Measurements from ENCODE around the gene BACE2. TPM values are rescaled to one million over a fixed set of nuclear protein-coding genes. Genes with fewer than 3 reads are reported as not detected.
"Not testable (repeated sequence)": the region's sequence is repeated elsewhere in the genome, so short reads cannot be mapped to it uniquely, and the experiment has no call there.

The BACE2 gene
- total RNA-seq, 1 experiment from 2014 or later = 33.8 TPM

GRCh38 chr21:41169701-41170100 lies 1.7 kb downstream of the BACE2 start:
- in situ Hi-C loops (cut with HindIII; ENCODE audit: low pct_unique_long_range_greater_than_20kb, low sequenced_read_pairs) = no loop called here

DNA sequence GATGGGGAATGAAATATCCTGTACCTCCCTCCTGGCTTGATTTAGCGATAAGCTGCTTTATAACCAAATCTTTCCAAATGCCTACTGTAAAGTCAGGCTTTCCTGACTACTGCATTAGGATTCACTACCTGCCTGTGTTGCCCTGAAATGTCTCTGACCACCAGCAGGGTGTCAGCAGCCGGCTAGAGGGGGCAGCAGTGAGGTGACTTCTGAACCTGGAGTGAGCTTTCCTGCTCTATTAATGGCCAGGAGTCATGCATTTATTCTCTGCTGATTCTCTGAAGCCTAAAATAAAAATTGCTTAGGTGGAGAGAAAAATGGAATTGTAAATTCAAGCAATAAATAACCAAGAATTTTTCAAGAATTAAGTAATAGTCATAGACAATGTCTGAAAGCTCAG lies 2.5 kb downstream of the BACE2 start:
- in situ Hi-C loops (cut with HindIII; ENCODE audit: low pct_unique_long_range_greater_than_20kb, low sequenced_read_pairs) = no loop called here
- peak; percentile 48 for DNase-seq (ENCODE audit: low read depth)

More at GRCh38 chr21:41169701-41170100, 1.7 kb downstream of the BACE2 start:
- no peak for DNase-seq (ENCODE audit: low read depth)

DNA sequence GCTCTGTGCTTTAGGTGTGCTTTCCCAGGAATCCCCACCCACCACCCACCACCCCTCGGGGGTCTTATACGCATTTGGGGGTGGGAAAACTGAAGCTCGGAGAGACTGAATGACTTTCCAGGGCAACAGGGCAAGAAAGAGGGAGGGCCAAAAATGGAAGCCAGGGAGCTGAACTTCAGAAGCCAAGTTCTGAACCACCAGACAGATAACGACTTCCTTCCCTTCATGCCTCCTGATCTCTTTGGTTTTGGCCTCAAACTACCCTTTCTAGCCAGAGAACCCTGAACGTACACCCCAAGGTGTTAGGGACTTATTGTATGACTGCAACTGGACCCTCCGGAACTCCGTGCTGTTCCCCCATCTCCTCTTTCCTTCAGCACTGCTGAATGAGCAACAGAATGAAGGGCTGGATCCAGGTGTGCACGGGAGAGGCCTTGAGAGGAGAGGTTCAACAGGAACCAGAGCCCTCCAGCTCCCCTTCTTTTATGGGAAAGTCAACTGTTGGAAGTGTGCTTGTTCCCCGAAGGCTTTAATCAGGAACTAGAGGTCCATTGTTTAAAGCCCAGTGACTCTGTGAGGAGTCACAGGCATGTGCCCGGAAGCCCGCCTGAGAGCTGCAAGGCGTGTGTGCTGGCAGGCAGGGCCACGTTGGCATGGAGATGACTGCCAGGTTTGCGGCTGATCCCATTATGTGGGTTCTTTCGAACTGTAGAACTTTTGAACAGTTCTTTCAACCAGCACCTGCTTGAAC lies 3.1 kb downstream of the BACE2 start:
- no peak for DNase-seq (ENCODE audit: low read depth)
- in situ Hi-C loops (cut with HindIII; ENCODE audit: low pct_unique_long_range_greater_than_20kb, low sequenced_read_pairs) = no loop called here

DNA sequence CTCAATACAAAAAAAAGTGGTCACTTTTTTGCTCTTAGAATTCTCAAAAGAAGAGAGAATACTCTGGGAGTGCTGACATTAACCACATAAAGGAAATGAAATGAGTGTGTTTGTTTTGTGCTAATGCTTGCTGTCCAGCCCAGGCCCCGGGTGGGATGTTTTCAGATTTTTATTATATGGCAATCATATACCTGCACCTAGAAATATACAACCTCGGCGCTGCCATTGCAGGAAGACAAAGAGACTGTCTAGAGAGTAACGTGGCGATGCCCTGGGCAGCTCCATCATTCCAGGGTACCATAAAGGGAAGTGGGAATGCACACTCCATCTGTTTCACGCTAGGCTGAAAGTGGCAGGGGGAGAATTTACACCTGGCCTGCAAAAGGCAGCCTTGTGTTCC lies 7.1 kb downstream of the BACE2 start:
- no peak for DNase-seq (ENCODE audit: low read depth)
- in situ Hi-C loops (cut with HindIII; ENCODE audit: low pct_unique_long_range_greater_than_20kb, low sequenced_read_pairs) = no loop called here

DNA sequence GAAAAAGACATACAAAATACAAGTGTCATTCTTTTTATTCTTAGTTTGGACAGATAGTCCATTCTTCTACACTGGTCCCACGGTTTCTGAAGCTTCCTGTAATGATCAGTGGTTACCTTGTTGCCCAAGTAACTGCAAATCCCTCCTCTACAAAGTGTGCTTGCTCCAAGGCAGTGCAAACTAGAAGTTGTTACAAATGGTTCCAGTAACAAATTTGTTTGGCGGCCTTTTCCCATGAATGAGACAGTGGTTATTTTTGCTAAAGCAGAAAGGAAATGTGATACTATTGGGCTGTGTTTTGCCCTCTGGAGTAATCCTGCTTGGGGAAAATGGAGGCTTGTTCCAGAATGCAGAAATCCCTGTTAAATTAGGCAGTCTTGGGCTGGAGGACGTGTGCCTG lies 8.9 kb downstream of the BACE2 start:
- no peak for DNase-seq (ENCODE audit: low read depth)
- in situ Hi-C loops (cut with HindIII; ENCODE audit: low pct_unique_long_range_greater_than_20kb, low sequenced_read_pairs) = no loop called here

DNA sequence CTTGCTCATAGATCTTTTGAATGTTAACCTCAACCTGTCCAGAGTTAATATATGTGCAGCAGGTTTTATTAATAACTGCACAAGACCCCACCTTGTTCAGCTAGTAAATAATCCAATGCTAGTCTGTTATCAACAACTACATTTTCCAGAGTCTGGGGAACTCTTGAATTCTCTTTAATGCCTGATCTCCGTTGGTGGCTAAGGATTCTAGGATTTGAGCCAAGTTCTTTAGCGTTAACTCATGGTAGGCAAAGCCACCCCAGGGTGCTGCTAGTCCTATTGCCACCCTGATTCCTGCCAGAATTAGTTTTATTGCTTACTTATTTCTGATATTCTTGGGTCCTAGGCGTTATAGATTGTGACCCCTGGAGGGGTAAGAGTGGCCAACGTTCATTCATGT lies 12.8 kb downstream of the BACE2 start:
- DNase-seq (ENCODE audit: low read depth) = no peak
- in situ Hi-C loops (cut with HindIII; ENCODE audit: low pct_unique_long_range_greater_than_20kb, low sequenced_read_pairs) = no loop called here

DNA sequence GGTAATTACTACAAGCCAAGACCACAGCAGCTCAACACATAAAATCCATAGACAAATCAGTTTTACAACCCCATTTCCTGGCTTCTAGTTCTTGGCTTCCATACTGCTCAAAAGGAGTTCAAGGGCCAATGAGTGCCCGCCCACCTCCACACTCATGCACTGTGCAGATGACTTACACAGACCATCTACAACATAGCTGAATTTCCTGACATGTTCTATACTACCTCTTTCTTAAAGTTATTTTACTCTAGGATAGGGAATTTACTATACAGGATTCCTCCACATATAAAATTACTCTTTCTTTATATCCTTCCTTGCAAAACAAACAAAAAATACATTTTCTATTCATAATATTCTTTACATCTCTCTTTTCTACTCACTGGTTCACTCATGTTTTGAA lies 14.6 kb downstream of the BACE2 start:
- in situ Hi-C loops (cut with HindIII; ENCODE audit: low pct_unique_long_range_greater_than_20kb, low sequenced_read_pairs) = no loop called here
- DNase-seq (ENCODE audit: low read depth) = no peak

- in situ Hi-C loops (cut with HindIII; ENCODE audit: low pct_unique_long_range_greater_than_20kb, low sequenced_read_pairs) = no loop called here
- DNase-seq (ENCODE audit: low read depth) = no peak
Observed at GRCh38 chr21:41183575-41183974, 15.6 kb downstream of the BACE2 start.

DNA sequence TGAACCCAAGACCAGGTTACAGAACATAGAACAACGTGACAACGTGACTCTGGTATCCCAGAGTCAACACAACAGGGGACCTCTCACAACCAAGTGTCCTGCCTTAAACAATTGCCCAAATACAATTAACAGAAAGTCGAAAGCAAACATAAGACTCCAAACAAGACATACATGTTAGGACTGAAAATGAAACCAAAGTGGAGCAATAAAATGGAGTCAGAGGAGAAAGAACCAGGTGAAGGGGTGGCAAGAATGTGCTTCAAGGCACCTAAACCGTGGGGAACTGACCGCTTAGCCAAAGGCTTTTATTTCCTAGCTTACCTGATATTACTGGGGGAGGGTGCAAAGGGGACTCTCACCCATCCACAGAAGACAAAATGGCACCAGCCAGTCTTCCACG lies 17.8 kb downstream of the BACE2 start:
- DNase-seq (ENCODE audit: low read depth) = no peak
- in situ Hi-C loops (cut with HindIII; ENCODE audit: low pct_unique_long_range_greater_than_20kb, low sequenced_read_pairs) = no loop called here

DNA sequence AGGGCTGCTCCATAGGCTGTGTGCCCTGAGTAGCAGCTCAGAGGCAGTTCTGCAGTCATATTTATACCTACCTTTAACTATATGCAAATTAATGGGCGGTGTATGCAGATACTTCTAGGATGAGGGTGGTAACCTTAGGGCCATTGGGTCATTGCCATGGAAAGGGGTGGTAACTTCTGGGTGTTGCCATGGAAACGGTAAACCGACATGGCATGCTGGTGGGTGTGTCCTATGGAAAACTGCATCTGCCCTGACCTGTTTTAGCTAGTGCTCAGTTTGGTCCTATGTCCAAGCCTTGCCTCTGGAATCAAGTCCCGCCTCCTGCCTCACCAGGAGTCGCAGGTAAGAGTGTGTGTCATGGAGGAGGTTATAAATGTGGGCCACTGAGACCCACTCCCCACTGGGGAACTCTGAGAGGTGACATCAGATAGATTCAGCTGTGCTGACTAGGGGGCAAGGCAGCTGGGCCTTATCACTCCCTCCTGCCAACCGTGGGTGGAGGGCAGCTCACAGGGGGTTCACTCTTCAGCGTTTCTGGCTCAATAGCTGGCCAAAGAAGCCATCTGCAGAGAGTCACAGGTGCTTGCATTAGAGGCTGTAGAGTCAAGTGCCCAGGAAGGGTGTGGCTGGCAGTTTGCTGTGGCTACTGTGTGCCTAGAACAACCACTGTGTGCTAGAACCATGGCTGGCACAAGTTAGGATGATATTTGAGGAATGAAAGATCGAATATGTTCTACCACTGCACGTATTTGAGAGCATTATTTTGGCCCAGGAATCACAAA lies 19.0 kb downstream of the BACE2 start:
- in situ Hi-C loops (cut with HindIII; ENCODE audit: low pct_unique_long_range_greater_than_20kb, low sequenced_read_pairs) = no loop called here
- no peak for DNase-seq (ENCODE audit: low read depth)

- in situ Hi-C loops (cut with HindIII; ENCODE audit: low pct_unique_long_range_greater_than_20kb, low sequenced_read_pairs) = no loop called here
Observed at GRCh38 chr21:41187537-41188025, 19.6 kb downstream of the BACE2 start.

DNA sequence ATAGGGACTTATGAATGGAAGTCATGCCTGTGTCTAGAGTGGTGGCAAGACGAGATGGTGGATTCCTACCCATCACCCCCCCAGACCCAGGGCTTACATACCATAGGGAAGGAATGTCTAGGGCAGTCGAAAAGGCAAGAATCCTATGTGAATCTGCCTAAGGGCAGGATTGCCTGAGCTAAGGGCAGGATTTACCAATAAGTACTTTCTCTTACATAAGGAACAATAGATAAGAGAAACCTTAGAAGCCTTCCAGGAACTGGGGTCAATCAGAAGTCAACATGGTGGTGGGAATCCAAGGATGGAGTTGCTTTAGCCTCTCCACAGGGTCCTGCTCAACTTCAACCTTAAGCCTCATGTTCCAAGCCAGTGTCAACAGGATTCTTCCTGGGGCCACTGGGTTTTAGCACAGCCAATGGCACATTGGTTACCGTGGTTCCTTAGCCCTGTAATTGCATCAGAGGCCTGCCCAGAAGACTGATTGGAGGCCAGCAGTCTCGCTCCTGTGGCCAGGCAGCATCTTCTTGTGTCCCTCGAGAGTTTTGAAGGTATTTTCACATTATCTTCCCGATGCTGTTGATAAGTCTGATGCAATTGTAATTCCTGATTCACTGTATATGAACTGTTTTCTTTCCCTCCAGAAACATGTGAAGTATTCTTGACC lies 20.7 kb downstream of the BACE2 start:
- no peak for DNase-seq (ENCODE audit: low read depth)
- in situ Hi-C loops (cut with HindIII; ENCODE audit: low pct_unique_long_range_greater_than_20kb, low sequenced_read_pairs) = no loop called here

More at GRCh38 chr21:41187537-41188025, 19.6 kb downstream of the BACE2 start:
- no peak for DNase-seq (ENCODE audit: low read depth)

DNA sequence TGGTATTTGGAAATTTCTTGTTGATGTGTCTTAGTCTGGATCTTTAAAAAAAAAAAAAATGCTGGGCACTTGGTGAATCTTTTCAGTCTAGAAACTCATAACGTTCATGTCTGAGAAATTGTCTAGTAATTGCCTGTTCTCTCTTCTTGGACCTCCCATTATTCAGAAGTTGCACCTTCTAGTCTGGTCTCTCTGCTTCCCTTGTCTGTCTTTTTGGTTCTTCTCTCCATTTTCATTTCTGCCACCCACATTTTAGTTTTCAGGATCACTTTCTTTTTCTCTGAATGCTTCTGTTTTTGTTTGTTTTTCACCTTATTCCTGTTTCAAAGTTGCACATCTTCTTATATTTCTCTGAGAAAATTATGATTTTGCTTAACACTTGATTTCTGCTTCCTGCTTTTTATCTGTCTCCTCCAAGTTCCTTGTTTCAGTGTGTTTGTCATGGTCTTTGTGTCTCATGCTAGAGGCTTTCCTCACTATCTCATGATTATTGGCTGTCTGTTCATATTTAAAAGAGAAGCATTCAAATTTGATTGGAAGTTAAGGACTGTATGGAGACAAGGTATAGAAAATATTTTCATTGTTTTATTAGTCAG lies 21.3 kb downstream of the BACE2 start:
- no peak for DNase-seq (ENCODE audit: low read depth)
- in situ Hi-C loops (cut with HindIII; ENCODE audit: low pct_unique_long_range_greater_than_20kb, low sequenced_read_pairs) = no loop called here

DNA sequence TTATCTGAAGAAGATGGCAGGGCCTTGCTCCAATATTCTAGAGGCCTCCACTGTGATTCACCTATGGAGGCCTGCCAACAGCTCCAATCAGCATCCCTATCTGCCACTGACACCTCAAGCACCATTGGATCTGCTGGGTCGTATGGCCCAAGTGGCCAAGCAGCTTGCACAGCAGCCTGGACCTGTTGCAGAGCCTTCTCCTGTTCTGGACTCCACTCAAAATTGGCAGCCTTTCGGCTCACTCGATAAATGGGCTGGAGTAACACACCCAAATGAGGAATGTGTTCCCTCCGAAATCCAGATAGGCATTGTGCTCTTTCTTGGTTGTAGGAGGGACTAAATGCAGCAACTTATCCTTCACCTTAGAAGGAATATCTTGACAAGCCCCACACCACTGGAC lies 24.6 kb downstream of the BACE2 start:
- in situ Hi-C loops (cut with HindIII; ENCODE audit: low pct_unique_long_range_greater_than_20kb, low sequenced_read_pairs); DNase-seq (ENCODE audit: low read depth): not testable (repeated sequence)

DNA sequence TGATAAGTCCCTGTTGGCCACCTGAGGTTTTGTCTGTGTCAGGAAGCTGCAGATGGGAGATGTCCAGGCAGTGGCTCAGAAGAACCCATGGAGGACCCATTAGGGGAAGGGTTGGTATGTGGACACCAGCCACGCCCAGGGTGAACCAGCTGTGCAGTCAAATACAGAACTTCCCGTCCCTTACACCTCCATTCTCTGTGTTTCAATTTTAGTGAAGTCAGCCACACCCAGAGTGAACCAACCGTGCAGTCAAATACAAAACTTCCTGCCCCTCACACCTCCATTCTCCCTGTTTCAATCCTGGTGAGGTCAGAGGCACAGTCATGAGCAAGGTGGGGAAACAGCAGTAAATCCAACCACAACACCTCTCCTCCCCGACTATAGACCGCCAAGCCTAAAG lies 27.4 kb downstream of the BACE2 start:
- DNase-seq (ENCODE audit: low read depth) = no peak
- in situ Hi-C loops (cut with HindIII; ENCODE audit: low pct_unique_long_range_greater_than_20kb, low sequenced_read_pairs) = no loop called here

- in situ Hi-C loops (cut with HindIII; ENCODE audit: low pct_unique_long_range_greater_than_20kb, low sequenced_read_pairs) = no loop called here
- peak; percentile 40 for DNase-seq (ENCODE audit: low read depth)
Observed at GRCh38 chr21:41196993-41197392, 29.0 kb downstream of the BACE2 start.

DNA sequence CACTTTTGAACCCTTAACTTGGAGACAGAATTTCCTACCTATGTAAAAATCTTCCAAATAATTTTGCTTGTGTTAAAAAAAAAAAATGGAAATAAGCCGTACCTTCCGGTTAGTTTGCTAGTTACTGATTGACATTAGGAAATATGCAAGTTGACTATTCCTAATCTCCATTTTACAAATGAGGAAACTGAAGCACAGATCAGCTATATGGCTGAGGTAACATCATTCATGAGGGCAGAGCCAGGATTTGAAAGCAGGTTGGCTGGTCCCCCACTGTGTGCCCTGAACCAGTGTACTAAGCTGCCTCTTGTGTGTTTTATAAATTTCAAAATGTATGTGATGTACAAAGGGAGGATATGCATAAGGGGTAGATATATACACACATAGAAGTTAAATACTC lies 29.6 kb downstream of the BACE2 start:
- in situ Hi-C loops (cut with HindIII; ENCODE audit: low pct_unique_long_range_greater_than_20kb, low sequenced_read_pairs) = no loop called here
- DNase-seq (ENCODE audit: low read depth) = no peak

DNA sequence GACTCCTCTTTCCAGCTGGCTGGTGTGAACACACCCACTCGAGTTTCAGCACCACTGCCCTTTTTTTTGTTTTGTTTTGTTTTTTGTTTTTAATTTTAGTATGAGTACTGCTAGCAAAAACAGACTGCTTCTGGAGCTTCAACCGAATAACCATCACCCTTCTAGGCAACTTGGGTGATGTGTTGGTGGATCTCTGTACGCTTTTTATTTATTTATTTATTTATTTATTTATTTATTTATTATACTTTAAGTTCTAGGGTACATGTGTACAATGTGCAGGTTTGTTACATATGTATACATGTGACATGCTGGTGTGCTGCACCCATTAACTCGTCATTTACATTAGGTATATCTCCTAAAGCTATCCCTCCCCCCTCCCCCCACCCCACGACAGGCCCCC lies 30.7 kb downstream of the BACE2 start:
- in situ Hi-C loops (cut with HindIII; ENCODE audit: low pct_unique_long_range_greater_than_20kb, low sequenced_read_pairs) = not testable (repeated sequence)

GRCh38 chr21:41199123-41199522 lies 31.2 kb downstream of the BACE2 start:
- no peak for DNase-seq (ENCODE audit: low read depth)
- in situ Hi-C loops (cut with HindIII; ENCODE audit: low pct_unique_long_range_greater_than_20kb, low sequenced_read_pairs) = no loop called here

More for the DNA sequence above, 30.7 kb downstream of the BACE2 start:
- DNase-seq (ENCODE audit: low read depth) = not testable (repeated sequence)

Measured in Caki2 (cell line).